GM23338 (cell line): Measurements from ENCODE around the gene HCFC2.
"Not testable (repeated sequence)": the region's sequence is repeated elsewhere in the genome, so short reads cannot be mapped to it uniquely, and the experiment has no call there.

Source experiments
- CREB1 ChIP-seq: fragments of 250-450 bp; sonication (Bioruptor Pico); IDR thresholded peaks from 2 replicates; pipeline ENCODE4 v1.5.0; 2020; ENCODE audit warnings: low read depth, mild to moderate bottlenecking, moderate library complexity
- CTCF ChIP-seq, 2 experiments: fragments of 200-600 bp in 1 of 2; sonication (generic) in 1 of 2; conservative IDR thresholded peaks; 2 replicates each; pipeline versions ENCODE4 v1.5.1 to v1.6.1; 2016 to 2017; ENCODE audit warnings: antibody characterized with exemption in 2 of 2, low read depth in 2 of 2, mild to moderate bottlenecking in 2 of 2, moderate library complexity in 1 of 2
- ETS1 ChIP-seq: IDR thresholded peaks from 2 replicates; pipeline ENCODE4 v1.6.1; 2016; ENCODE audit warnings: antibody characterized with exemption
- EZH2 ChIP-seq: fragments of 200-600 bp; sonication (generic); IDR thresholded peaks from one replicate; pipeline ENCODE4 v1.8.0; 2017; ENCODE audit warnings: antibody characterized with exemption, mild to moderate bottlenecking, low read depth; ENCODE audit not compliant: unreplicated experiment
- EZH2phosphoT487 ChIP-seq: fragments of 200-600 bp; sonication (generic); IDR thresholded peaks from one replicate; pipeline ENCODE4 v1.8.1; 2018; ENCODE audit warnings: antibody characterized with exemption; ENCODE audit not compliant: unreplicated experiment
- JUNB ChIP-seq: IDR thresholded peaks from one replicate; pipeline ENCODE4 v1.6.1; 2016; ENCODE audit warnings: antibody characterized with exemption; ENCODE audit not compliant: unreplicated experiment
- NANOG ChIP-seq: IDR thresholded peaks from 2 replicates; pipeline ENCODE4 v1.6.1; 2016; ENCODE audit warnings: antibody characterized with exemption, borderline replicate concordance
- POLR2AphosphoS5 ChIP-seq: IDR thresholded peaks from 2 replicates; pipeline ENCODE4 v1.6.1; 2016; ENCODE audit warnings: antibody characterized with exemption, low read depth
- REST ChIP-seq: IDR thresholded peaks from one replicate; pipeline ENCODE4 v1.6.1; 2018; ENCODE audit warnings: antibody characterized with exemption; ENCODE audit not compliant: unreplicated experiment
- STAT1 ChIP-seq: IDR thresholded peaks from one replicate; pipeline ENCODE4 v1.6.1; 2016; ENCODE audit warnings: antibody characterized with exemption; ENCODE audit not compliant: unreplicated experiment
- ZNF114 ChIP-seq: fragments of 250-450 bp; sonication (Bioruptor Pico); IDR thresholded peaks from 2 replicates; pipeline ENCODE4 v1.5.0; 2020; ENCODE audit warnings: mild to moderate bottlenecking, moderate library complexity
- ZNF331 ChIP-seq: fragments of 250-450 bp; sonication (Bioruptor Pico); IDR thresholded peaks from 2 replicates; pipeline ENCODE4 v1.5.0; 2020; ENCODE audit warnings: low read depth, mild to moderate bottlenecking, moderate library complexity
- ZNF462 ChIP-seq: fragments of 250-450 bp; sonication (Bioruptor Pico); IDR thresholded peaks from 2 replicates; pipeline ENCODE4 v1.5.0; 2020; ENCODE audit warnings: mild to moderate bottlenecking, moderate library complexity

- not testable (repeated sequence) for TF ChIP-seq EZH2; STAT1; POLR2AphosphoS5; CTCF (conservative IDR thresholded peaks at IDR 0.05; ENCODE audit: low read depth in 2 of 2); EZH2phosphoT487; CREB1 (CRISPR knock-in tag); REST; JUNB; ETS1; ZNF114 (CRISPR knock-in tag); ZNF331 (CRISPR knock-in tag); NANOG; ZNF462 (CRISPR knock-in tag)
These were observed 33.7 kb upstream of the HCFC2 start for GRCh38 chr12:104030596-104030995.
